DND-41 (cell line): ENCODE measurements around the gene TFDP2.

ENCODE experiments used
- EZH2 ChIP-seq: IDR thresholded peaks from 3 replicates; pipeline ENCODE4 v1.6.1; 2012; ENCODE audit warnings: borderline replicate concordance, low read depth, mild to moderate bottlenecking, moderate library complexity, low read length, inconsistent platforms; ENCODE audit not compliant: severe bottlenecking
- TF ChIP-seq, protein P1 (sequence below): IDR thresholded peaks from 2 replicates; pipeline ENCODE4 v1.5.1; 2012; ENCODE audit warnings: borderline replicate concordance, low read length, moderate library complexity, mild to moderate bottlenecking; ENCODE audit not compliant: poor library complexity, severe bottlenecking; ENCODE audit errors: extremely low read depth

DNA sequence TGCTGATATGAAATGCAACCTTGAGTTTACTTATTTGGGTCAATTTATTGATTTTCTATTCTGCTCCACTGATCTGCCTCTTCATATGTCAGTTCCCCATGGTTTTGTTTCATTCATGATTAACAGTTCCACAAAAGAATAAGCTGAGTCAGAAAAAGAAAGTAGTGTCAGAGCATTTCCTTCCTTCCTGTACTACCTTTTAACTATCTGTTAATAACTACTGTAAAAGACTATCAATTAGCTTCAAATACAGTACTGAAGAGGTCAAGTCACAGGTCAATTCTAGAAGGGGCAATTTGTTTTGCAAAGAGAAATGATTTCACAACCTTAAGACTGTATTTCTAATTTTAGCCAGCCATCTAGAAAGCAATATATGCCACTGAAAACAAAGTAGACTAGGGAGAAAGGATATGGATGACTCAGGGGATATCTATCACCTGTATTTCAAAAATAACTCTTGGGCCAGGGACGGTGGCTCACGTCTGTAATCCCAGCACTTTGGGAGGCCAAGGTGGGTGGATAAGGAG lies 129.5 kb downstream of the TFDP2 start:
- TF ChIP-seq, protein P1, sequence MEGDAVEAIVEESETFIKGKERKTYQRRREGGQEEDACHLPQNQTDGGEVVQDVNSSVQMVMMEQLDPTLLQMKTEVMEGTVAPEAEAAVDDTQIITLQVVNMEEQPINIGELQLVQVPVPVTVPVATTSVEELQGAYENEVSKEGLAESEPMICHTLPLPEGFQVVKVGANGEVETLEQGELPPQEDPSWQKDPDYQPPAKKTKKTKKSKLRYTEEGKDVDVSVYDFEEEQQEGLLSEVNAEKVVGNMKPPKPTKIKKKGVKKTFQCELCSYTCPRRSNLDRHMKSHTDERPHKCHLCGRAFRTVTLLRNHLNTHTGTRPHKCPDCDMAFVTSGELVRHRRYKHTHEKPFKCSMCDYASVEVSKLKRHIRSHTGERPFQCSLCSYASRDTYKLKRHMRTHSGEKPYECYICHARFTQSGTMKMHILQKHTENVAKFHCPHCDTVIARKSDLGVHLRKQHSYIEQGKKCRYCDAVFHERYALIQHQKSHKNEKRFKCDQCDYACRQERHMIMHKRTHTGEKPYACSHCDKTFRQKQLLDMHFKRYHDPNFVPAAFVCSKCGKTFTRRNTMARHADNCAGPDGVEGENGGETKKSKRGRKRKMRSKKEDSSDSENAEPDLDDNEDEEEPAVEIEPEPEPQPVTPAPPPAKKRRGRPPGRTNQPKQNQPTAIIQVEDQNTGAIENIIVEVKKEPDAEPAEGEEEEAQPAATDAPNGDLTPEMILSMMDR = no peak
- no peak for TF ChIP-seq EZH2
